Chondrocyte (in vitro differentiated cells): ENCODE data around the gene RAB11FIP4. TPM values are rescaled to one million over a fixed set of nuclear protein-coding genes. Genes with fewer than 3 reads are reported as not detected.

Experiments used
- DNase-seq: peaks from one replicate; pipeline ENCODE4 v3.0.0; 2021; ENCODE audit warnings: mixed read lengths, low spot score
- H3K27ac Mint-ChIP-seq: one replicate; pipeline ENCODE4 v1.8.0; 2021; ENCODE audit warnings: mild to moderate bottlenecking, moderate library complexity, mixed read lengths; ENCODE audit not compliant: unreplicated experiment
- H3K27me3 Mint-ChIP-seq: 2 replicates; pipeline ENCODE4 v1.8.0; 2021; ENCODE audit warnings: low read depth, mixed read lengths
- H3K36me3 Mint-ChIP-seq: 2 replicates; pipeline ENCODE4 v1.8.0; 2021; ENCODE audit warnings: low read depth, mixed read lengths
- H3K4me1 Mint-ChIP-seq: 2 replicates; pipeline ENCODE4 v1.8.0; 2021; ENCODE audit warnings: low read depth, mild to moderate bottlenecking, mixed read lengths
- H3K4me3 Mint-ChIP-seq: one replicate; pipeline ENCODE4 v1.8.0; 2021; ENCODE audit warnings: mild to moderate bottlenecking, moderate library complexity, mixed read lengths; ENCODE audit not compliant: unreplicated experiment
- H3K9me3 Mint-ChIP-seq: 2 replicates; pipeline ENCODE4 v1.8.0; 2021; ENCODE audit warnings: low read depth, mixed read lengths
- total RNA-seq: library from RNA; stranded (reverse); gene quantifications from 3 replicates; pipeline ENCODE4 v1.2.1, GENCODE V29; 2021
- TF ChIP-seq, protein P1 (sequence below): fragments of 200-600 bp; sonication (generic); IDR thresholded peaks from 2 replicates; pipeline ENCODE4 v1.5.0; 2021; ENCODE audit warnings: antibody characterized with exemption, mild to moderate bottlenecking, moderate library complexity

The RAB11FIP4 gene
- total RNA-seq, 1 donor from 2014 or later: 0.30 TPM

DNA sequence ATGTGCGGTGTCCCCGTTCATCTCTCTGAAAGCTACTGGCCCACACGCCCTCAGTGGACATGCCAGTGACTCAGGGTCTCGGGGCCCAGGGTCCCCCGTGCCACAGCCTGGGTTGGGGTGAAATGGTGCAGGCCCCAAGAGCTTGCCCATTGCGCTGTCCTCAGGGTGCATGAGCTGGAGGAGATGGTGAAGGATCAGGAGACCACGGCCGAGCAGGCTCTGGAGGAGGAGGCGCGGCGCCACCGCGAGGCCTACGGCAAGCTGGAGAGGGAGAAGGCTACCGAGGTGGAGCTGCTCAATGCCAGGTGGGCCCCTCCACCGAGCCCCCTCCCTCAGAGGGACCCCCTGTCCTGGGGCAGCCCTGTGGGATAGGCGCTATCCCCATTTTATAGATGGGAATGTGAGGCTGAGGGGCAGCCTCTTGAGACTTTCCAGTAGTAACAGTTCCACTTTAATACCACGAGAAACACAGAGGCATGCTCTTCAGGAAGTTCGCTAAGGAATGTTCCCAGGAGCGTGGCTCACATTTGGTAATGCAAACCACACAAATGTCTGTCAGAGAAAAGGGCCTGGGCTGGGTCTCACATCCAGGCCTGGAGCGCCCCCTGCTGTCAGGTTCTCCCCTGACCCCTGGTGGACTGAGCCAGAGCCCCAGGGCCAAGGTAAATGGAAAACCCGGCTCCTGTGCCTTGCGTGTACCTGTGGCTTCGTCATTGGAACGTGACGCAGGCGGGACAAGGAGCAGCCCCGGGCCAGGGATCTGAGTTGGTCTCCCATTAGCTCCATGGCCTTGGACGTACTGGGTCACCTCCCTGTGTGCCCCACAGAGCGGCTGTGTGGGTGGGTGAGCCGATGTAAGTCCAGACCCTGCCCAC lies 133.7 kb downstream of the RAB11FIP4 start:
- Mint-ChIP-seq H3K27me3 (no peaks in the 10 kb centered on the region), H3K4me3 (no peak overlapping the region), H3K36me3 (no peaks in the 10 kb centered on the region), H3K27ac (no peak overlapping the region), H3K4me1 (peaks cover 8% of the 10 kb centered on the region), H3K9me3 (no peaks in the 10 kb centered on the region)
- TF ChIP-seq, protein P1, sequence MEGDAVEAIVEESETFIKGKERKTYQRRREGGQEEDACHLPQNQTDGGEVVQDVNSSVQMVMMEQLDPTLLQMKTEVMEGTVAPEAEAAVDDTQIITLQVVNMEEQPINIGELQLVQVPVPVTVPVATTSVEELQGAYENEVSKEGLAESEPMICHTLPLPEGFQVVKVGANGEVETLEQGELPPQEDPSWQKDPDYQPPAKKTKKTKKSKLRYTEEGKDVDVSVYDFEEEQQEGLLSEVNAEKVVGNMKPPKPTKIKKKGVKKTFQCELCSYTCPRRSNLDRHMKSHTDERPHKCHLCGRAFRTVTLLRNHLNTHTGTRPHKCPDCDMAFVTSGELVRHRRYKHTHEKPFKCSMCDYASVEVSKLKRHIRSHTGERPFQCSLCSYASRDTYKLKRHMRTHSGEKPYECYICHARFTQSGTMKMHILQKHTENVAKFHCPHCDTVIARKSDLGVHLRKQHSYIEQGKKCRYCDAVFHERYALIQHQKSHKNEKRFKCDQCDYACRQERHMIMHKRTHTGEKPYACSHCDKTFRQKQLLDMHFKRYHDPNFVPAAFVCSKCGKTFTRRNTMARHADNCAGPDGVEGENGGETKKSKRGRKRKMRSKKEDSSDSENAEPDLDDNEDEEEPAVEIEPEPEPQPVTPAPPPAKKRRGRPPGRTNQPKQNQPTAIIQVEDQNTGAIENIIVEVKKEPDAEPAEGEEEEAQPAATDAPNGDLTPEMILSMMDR: peak; percentile 99
- DNase-seq: peak; percentile 93

DNA sequence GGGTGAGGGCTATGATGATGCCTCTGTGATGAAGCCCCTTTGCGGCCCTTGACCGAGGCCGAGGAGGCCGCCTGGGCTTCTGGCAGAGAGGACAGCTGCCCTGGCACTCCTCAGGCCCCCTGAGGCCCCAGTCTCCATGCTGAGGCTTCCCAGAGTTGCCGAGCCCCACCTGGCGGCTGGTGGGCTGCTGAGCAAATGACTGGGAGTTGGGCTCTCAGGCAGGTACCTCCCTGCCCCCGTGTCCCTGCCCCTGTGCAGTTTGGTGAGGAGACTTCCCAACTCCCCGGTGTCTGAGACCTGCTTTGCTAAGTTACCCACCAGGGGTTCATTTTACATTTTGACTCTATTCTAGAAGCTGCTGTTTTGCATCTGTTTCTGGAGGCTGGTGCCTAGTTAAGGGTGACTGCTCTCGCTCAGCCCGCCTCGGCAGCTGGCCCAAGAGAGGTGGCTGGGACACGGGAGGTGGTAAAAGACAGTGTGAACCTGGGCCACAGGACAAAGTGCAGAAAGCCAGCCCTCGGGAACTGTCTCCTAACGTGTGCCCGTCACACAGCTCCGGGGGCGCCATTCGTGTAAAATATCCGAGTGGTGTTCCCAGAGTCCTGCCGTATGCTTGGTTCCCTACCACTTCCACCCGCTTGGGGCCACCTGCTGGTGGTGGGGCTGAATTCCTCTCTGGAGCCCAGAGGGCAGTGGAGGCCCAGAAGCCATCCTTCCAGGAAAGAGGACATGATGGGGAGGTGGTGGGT lies 134.5 kb downstream of the RAB11FIP4 start:
- peak; percentile 59 for DNase-seq
- Mint-ChIP-seq H3K27ac (no peak overlapping the region), H3K36me3 (no peaks in the 10 kb centered on the region), H3K4me3 (no peak overlapping the region), H3K27me3 (no peaks in the 10 kb centered on the region), H3K9me3 (no peaks in the 10 kb centered on the region), H3K4me1 (peaks cover 8% of the 10 kb centered on the region)
- TF ChIP-seq, protein P1: peak; percentile 36

DNA sequence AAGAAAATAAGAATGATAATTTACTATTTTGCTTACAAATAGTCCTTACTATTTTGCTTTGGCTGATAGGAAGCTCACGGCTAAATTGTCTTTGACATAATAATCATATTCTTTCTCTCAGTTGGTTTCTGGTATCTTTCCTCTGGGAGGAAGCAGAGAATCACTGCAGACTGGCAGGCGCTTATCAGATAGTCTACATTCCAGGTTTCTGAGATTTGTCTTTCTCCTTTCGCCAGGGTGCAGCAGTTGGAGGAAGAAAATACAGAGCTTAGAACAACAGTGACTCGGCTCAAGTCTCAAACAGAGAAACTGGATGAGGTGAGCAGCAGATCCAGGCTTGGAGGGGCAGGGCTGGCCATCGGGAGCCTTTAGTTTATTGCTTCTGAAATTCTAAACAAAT lies 136.1 kb downstream of the RAB11FIP4 start:
- no peak overlapping the region for H3K4me3 Mint-ChIP-seq
- DNase-seq: peak; percentile 2
- no peaks in the 10 kb centered on the region for H3K36me3 Mint-ChIP-seq
- no peaks in the 10 kb centered on the region for H3K27me3 Mint-ChIP-seq
- TF ChIP-seq, protein P1: peak; percentile 45
- H3K27ac Mint-ChIP-seq: no peak overlapping the region
- no peaks in the 10 kb centered on the region for H3K9me3 Mint-ChIP-seq
- peaks cover 8% of the 10 kb centered on the region for H3K4me1 Mint-ChIP-seq

DNA sequence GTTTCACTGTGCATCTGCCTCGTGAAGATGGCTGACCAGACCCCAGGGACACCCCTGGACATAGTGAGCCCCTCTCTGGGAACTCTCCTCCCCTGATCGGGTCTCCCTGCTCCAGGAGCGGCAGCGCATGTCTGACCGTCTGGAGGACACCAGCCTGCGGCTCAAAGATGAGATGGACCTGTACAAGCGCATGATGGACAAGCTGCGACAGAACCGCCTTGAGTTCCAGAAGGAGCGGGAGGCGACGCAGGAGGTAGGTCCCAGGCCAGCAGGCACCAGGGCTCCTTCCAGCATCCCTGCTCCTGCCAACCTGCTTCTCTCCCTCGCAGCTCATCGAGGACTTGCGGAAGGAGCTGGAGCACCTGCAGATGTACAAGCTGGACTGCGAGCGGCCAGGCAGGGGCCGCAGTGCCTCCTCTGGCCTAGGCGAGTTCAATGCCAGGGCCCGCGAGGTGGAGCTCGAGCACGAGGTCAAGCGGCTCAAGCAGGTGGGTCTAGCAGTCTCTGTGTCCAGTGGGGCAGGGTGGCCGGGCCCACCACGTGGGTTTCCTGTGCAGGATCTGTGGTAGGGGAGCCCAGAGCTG lies 136.9 kb downstream of the RAB11FIP4 start:
- peak; percentile 92 for DNase-seq
- H3K4me1 Mint-ChIP-seq: peaks cover 15% of the 10 kb centered on the region
- TF ChIP-seq, protein P1: no peak
- no peak overlapping the region for H3K4me3 Mint-ChIP-seq
- no peak overlapping the region for H3K27ac Mint-ChIP-seq
- H3K9me3 Mint-ChIP-seq: no peaks in the 10 kb centered on the region
- no peaks in the 10 kb centered on the region for H3K27me3 Mint-ChIP-seq
- H3K36me3 Mint-ChIP-seq: no peaks in the 10 kb centered on the region

DNA sequence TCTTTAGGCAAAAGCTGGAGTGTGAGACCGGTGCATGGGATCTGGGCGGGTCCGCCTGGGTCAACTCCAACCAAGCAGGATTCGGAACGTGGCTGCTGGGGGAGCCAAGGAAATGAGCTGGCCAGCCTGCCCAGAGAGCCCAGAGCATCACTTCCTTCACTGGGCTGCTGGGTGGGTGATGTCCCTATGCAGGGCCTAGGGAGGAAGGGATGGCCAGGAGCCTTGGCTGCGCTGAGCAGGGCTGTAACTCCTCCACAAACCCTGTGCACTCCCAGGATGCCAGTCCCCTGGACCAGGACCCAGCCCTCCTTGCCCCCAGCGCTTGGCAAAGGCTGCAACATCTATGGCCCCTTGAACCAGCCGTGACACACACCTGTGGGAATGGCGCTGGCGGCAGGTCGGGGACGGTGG lies 138.4 kb downstream of the RAB11FIP4 start:
- H3K36me3 Mint-ChIP-seq: no peaks in the 10 kb centered on the region
- no peak overlapping the region for H3K4me3 Mint-ChIP-seq
- DNase-seq: peak; percentile 86
- H3K27ac Mint-ChIP-seq: no peak overlapping the region
- TF ChIP-seq, protein P1: no peak
- no peaks in the 10 kb centered on the region for H3K9me3 Mint-ChIP-seq
- H3K27me3 Mint-ChIP-seq: no peaks in the 10 kb centered on the region
- H3K4me1 Mint-ChIP-seq: peaks cover 27% of the 10 kb centered on the region
